Fibroblast of peridontal ligament (primary cell): ENCODE results near the gene CLEC16A.
A peak's percentile ranks its signal among the peaks of the same experiment; 100 is the strongest.

Source experiments
- DNase-seq: peaks from one replicate; pipeline ENCODE4 v3.0.0-alpha.2; 2010; ENCODE audit errors: extremely low read depth

Gene CLEC16A

DNA sequence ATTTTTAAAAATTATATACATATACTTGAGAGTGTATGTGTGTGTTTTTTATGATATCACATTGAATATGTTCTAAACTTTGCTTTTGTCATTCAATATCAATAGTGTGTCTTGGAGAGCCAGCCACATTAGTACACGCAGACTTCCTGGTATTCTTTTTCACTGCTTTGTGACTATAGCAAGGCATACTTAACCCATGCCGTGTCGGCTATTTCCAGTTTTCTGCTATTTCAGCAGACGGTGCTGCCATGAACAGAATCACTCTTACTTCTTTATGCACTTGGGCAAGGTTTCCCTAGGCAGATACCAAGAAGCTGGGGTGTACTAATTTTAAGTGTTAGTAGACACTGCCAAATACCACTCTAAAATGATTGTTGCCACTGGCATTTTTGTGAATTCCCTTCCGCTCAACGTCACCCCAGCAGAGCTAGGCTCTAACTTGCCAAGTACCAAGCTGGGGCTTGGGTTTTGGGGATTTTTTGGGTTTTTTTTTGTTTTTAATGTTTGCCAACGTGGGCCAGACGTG is 176.8 kb downstream of the CLEC16A start:
- no peak for DNase-seq

DNA sequence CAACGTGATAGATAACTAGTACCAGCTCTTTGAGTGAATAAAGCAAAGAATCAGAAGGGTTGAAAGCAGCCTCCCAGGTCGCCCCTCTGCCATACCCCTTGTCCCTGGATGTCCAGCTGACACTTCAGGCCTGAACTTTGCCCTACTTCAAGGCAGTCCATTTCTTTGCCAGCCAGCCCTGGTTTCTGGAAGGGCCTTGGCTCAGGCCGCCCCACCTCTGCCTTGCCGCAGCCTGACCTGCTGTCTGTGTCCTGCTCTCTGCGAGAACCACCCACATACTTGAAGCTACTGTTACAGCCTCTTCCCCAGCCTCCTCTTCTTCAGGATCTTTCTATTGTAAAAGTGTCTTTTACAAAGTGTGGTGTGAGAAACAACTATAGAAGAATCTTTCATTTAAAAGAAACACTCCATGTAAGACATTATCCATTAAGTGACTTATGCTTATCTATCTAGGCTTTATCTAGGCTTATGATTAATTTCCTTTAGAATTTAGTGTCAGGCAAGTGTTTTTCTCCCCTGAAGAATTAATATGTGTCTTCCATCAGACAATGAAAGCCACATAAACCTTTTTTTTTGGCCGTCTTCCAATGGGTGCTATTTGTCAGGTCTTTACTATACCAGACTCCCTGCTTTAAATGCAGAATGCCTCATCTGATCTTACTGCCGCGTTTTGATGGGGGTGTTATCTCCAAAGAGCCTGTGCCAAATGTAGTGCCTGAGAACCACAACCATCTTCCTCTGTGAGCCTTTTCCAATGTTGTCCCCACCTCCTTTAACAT is 177.7 kb downstream of the CLEC16A start:
- DNase-seq: no peak

DNA sequence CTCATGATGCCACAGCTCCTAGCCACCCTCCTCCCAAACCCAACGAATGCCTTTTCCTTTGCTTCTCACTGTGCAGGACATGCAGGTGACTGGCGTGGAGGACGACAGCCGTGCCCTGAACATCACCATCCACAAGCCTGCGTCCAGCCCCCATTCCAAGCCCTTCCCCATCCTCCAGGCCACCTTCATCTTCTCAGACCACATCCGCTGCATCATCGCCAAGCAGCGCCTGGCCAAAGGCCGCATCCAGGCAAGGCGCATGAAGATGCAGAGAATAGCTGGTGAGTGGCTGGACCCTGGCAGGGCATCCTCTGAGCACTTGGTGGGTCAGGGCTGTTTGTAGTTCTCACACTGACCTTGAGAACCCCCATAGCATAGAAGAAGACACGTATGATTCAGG is 179.3 kb downstream of the CLEC16A start:
- no peak for DNase-seq

DNA sequence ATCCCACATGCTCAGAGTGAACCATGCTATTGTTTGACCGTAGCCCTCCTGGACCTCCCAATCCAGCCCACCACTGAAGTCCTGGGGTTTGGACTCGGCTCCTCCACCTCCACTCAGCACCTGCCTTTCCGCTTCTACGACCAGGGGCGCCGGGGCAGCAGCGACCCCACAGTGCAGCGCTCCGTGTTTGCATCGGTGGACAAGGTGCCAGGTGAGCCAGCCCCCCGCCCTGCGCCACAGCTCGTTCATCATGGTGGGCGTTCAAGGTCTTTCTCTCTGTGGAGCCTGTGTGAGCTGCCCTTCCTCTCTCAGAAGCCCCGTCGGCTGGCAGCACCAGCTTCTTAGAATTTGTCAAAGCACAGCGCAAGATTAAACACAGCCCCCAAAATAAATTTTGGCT is 181.6 kb downstream of the CLEC16A start:
- DNase-seq: no peak

DNA sequence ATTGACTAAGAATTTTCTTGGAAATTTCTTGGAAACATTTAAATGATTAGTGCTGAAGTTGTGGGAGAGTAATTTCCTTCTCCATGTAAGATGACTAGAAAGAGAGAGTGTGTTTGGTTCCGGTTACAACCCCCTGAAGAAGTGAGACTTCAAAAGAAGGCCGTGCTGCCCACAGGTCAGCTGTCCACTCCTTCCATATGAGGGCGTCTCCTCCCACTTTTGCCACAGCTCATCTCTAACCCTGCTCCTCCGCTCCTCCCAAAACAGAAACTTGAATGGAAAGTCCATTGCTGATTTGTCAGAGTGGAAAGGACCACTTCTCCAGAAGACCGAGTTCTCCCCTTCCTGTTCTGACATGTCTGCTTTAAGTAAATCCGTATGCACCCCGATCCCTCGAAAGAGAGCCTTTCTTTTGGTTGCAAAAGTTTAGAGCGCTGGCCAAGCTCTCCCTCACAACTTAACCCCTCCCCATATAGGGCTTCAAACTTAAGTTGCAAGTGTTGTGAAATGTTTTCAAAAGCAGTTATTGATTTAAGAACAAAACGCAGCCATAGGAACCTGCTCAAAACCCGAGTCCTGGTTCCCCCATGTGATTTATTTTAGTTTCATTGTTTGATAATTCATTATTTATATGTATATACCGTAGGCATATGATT is 182.2 kb downstream of the CLEC16A start:
- DNase-seq: no peak

DNA sequence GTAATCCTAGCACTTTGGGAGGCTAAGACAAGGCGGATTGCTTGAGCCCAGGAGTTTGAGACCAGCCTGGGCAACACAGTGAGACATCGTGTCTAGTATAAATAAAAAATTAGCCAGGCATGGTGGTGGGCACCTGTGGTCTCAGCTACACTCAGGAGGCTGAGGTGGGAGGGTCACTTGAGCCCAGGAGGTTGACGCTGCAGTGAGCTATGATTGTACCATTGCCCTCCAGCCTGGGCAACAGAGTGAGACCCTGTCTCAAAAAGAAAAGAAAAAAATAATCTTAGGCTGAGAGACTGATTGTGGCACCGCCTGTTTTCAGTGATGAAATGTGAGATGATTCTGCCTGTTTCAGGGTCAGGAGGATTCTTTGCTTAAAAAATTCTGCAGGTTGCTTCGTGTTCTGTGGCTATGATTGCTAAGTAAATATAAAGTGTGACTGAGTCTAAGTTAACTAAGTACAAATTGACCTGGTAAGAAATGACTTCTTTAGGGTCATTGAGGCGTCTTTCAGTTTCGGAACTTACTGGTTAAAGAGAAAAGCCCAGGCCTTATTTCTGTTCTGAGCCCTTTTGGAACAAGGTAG is 183.3 kb downstream of the CLEC16A start:
- DNase-seq: no peak

DNA sequence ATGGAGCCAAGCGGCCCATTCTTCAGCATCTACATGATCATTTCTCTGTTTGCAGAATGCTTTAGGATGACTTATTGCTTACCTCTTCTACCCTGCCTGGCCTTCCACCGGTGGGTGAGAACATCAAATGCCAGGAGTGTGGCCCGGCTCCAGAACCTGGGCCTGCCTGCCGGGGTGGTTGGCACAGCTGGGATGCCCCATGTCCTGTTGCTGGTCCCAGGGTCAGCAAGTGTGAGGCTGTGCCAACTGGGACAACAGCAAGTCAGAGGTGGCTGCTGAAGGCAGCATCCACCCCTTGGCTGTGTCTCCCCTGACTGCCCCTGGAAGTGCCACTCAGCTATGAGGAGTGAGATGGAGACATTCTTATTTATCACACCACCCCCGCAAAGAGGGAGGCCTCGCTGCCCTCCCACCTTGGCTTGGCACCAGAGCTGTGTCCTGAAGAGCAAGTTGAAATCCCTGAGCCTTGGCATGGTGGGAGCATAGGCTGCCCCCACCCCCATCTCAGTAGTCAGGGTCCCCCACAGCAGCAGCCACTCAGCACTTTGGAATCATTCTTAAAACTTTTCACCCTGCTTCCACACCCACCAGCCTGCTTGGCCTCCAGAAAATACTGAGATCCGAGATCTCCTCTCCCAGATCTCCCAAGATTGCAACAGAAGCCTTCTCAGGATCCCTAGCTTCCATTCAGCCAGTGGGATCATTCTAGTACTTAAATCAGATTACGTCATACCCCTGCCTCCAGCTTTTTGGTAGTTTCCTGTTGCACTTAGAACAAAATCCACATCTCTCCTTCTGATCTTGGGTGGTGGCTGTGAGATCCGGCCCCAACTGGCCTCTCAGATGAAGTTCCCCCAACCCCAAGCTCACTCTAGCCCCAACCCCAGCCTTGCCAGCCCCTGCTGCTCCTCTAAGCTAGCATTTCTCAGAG is 184.1 kb downstream of the CLEC16A start:
- DNase-seq: peak; percentile 86

DNA sequence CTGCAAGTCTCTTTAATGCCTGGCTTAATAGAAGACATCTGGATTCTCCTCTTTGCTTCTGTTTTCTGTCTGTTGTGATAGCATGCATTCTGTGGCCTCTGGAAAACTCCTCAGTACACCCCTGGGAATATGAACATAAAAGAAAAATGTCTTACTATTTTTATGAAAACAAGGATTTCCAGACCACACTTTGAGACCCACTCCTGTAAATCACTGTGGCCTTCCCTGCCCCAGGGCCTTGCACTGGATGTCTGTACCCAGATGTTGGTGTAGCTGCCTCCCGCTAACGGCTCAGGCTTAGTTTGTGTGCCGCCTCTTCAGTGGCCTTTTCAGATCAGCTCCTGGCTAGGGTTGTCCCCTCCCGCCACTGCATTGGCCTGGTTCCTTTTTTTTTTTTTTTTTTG is 185.0 kb downstream of the CLEC16A start:
- DNase-seq: peak; percentile 91

DNA sequence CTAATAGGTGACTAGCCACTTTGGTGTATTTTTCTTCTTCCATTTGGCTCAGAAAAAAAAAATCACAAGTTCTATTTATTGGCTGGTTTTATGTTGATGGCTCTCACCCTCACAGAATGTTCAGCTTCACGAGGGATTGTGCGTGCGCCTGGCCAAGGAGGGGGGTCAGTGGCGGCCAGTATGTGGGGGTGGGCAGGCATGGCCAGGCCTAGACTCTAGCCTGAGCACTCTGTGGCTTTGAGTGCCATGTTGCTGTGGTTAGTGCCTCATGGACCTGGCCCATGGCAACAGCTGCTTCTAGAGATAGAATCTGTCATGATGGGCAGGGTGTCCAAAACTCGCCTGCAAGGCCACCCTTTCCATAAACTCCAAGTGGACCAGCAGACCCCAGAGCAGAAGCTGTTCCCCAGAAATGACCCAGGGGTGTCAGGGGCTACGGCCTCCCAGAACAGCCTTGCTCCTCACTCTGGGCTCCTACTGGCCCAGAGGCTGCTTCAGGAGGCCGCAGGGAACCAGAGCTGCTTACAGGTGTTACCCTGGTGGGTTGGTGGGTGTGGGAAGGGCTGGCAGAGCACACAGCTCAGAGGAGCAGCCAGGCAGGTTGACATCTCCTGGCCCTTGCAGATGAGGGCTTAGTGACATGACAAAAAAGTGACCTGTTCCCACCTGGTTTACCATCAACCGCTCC is 186.8 kb downstream of the CLEC16A start:
- DNase-seq: no peak

DNA sequence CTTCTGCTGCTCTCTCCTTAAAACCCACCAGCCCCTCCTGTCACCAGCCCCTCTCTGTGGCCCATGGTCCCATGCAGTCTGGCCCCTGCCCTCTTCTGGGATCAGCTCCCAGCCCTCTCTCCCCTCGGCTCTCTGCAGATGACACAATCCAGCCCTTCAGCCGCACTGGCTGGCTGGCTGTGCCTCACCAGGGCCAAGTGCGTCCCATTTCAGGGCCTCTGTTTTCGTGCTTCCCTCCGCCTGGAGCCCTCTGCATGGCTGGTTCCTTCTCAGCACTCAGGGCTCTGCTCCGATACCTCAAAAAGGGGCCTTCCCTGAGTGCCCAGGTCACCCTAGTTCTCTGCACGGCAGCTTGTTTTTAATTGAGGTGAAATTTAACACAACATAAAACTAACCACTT is 187.3 kb downstream of the CLEC16A start:
- no peak for DNase-seq

DNA sequence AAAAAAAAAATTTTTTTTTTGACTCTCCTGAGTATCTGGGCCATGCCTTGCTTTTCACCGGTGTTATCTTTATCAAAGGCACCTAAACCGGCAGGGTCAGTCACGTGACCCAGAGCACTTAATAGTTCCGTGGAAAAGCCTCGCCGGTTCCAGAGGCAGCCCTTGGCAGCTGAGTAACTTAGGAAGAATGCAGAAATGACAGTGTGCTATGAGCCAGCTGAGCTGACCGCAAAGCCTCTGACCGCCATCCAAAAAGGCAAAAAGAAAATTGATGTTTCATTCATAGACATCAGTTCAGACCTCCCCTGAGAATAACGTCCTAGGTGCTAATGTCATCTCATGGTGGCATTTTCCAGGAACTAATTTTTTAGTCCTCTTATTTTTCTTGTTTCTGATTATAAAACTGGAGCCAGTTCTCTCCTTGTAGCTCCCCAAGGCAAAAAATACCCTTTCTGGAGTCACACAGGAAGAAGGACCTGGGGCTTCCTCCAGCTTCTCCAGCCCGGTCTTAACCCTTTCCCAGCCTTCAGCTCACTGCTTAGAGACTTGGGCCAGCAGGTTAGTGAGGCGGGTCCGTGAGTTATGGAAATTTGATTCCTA is 189.1 kb downstream of the CLEC16A start:
- peak; percentile 96 for DNase-seq

DNA sequence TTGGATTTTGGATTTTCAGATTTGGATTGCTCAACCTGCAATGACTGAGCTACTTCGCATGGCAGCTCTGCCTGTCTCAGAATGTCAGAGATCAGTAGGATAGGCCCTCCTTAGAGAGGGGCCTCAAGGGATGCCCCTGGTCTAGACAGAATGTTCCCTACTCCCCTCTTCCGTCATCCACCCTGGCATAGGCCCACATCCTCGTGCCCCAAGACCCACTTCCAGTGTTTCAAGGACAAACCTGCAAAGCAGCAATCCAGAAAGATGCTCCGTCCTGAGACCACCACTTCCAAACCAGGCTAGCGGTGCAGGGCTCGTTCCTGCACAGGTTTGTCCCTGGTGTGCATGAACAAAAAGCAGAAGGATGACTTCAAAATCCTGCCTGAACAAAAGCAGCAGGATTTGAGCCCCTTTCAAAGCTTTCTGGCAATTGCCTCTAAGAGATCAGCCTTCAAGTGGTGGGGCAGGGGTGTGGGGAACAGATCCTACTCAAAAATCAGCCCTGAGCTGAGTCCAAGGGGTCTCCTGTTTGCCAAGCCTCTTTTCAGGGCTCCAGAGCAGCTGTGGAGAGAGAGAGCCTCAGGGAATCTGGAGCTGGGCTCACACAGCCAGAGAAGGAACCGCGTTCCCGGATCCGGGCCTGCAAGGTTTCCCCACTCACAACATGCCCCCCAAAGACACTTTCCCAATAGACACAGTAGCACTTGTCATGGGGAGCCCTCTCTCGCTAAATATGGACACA is 190.5 kb downstream of the CLEC16A start:
- no peak for DNase-seq

DNA sequence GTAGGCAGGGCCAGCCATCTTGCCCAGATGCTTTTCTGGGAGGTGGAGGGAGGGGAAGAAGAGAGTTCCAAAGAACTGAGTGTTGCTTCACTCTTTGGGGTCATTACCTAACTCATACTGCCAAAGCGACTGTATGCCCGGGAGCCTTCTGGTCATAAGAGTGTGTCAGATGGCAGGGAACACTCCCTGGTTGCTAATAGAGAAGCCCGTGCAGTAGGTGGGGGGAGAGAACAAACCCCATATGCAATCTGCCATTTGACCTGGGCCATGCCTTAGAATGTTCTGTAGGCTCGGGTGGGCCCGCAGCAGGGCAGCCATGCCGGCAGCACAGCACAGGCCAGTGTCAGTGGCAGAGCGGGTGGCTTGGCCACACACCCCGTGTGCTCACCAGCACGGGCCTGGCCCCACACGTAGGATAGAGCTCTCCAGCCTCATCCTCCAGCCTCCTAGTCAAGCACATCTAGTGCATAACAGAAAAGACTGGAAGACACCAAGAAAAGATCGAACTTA is 191.2 kb downstream of the CLEC16A start:
- DNase-seq: peak; percentile 40

DNA sequence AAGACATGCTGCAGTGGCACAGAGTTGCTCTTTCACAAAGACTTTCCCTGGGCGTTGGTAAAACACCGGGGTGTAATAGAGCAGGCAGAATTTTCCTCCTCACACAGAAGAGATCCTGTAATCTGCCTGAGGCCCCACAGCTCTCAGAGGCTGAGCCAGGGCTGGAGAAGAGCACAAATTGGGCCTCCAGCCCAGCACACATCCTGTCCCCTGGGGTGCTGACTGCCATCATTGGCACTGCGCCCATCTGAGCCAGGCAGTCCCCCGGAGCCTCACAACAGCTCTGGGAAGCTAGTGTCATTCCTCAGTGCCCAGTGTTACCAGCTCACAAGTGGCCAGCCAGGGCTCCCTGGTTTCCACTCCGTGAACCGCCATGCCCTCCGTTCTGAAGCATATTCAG is 192.2 kb downstream of the CLEC16A start:
- DNase-seq: no peak

DNA sequence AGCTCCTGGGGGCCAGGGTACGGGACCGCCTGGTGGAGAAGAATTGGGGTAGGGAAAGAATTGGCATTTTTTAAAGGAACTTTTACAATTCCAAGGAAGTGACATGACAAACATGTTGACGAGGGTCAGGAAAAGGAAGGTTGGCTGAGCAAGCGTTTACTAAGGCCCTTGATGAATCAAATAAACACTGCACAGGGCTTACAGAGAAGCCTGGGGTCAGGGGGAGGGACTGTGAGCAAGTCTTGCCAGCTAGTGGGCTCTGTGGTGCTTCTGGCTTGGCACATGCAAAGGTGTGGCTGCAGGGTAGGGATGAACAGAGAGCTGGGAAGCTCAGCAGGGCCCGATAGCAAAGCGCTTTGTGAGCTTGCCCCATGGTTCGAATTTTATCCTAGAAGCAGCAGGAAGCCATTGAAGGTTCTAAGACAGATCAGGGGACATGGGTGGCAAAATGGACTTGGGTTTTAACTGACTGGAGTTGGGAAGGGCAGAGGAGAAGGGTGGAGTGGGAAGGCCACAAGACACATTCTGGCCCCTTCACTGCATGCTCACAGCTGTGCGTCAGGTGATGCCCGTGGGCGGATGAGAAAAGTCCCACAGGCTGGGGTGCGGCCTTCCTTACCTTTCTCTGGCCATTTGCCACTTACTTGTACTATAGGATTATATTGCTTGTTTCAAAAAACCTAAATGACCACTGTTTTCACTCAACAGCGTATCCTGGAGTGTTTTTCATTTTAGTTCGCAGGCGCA is 193.8 kb downstream of the CLEC16A start:
- no peak for DNase-seq

DNA sequence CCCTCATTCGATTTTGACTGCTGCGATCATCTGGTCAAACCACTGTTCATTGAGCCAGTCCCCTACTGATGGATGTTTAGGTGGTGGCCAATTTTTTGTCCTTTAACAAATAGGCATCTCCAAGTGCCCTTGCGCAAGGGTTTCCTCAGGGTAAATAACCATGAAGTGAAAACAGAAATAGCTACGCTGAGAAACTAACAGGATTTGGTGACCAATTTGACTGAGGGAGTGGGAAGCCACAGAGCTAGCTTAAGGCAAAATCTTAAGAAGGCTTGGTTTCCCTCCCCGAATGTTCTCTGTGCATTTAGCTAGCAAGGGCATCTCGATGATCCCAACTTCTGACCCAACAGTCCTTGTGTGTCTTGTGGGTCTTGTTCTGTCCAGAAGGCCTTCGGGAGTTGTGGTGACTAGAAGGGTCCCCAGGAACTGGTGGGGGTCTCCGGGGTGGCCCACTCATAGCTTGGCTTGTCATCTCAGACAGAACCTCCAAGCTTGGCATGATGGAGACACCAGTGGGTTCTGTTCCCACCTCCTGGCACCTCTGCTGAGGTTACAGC is 194.5 kb downstream of the CLEC16A start:
- no peak for DNase-seq

DNA sequence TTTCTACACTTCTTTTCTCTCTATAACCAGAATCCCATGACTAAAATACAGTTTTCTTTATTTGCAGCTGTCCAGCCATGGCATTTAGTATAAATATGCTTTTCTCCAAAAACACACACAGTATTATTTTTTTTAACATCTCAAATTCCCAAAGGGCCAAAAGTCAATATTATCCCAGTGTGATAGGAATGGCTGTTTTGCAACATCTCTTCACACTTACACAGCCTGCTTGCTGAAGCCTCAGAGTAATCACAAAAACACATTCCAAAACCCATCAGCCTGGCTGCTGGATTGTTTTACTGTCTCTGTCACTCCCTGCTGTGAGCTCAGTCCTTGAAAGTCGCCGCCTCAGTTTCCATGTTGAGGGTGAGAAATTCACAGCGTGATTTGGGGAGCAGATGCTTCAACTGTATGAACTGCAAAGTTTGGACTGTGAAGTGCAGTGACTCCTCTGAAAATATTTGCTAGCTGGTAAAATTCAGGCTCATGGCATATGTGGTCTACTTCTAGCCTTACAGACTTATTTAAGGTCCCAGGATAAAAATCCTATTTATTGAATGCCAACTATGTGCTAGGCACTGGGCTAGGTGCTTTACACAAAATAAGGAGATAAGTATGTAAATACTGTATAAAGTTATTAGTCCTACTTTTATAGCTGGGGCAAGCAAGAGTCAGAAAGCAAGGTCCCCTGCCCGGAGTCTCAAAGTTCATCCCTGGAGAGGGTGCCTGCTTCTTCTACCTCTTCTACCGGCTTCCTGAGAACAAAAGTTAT is 195.1 kb downstream of the CLEC16A start:
- peak; percentile 74 for DNase-seq

DNA sequence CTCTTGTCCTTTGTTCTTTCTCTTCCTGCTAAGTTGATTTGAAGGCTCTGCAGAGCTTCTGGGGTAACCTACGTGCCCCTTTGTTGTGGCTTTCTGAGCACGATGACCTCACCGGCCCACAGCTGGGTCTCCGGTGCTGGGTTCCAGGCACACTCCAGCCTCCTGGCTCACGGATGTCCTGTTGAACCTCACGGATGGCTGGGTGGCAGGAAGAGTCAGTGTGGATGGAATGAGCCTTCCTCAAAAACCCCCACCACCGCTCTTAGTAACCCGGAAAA is 195.7 kb downstream of the CLEC16A start:
- DNase-seq: no peak
